ENCODE results near the gene PRPF6. TPM values are rescaled to one million over a fixed set of nuclear protein-coding genes. Genes with fewer than 3 reads are reported as not detected.

The PRPF6 gene
- total and polyA plus RNA-seq, 2 donors (not counting 3 experiments of a cell fraction or from before 2014, with no cell fraction given) = 35.3 to 67.4 TPM

DNA sequence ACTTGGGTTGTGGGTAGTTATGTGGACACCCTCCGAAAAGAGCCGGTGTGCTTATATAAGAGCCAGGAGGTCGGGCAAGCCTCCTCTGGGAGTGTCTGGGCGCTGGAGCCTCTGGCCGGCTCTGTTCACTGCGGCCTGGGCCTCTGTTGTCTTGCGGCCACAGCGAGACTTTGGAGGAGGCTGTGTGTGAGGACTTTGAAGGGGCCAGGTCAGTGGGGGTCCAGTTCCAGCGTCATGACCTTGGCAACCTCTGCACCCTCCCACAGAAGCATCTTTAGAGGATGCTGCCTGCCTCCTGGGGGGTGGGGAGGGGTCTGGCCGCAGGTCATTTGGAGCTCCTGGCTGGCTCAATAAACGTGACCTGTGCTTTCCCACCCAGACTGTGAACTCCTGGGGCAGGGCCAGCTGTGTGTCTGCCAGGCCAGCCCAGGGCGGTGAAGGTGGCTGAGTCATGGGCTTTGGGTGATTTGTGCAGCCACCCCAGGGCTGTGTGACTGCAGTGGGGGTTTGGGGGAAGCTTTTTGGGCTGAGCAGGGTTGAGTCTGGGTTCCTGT is 83.3 kb downstream of the PRPF6 start:
- TF ChIP-seq, protein P1, sequence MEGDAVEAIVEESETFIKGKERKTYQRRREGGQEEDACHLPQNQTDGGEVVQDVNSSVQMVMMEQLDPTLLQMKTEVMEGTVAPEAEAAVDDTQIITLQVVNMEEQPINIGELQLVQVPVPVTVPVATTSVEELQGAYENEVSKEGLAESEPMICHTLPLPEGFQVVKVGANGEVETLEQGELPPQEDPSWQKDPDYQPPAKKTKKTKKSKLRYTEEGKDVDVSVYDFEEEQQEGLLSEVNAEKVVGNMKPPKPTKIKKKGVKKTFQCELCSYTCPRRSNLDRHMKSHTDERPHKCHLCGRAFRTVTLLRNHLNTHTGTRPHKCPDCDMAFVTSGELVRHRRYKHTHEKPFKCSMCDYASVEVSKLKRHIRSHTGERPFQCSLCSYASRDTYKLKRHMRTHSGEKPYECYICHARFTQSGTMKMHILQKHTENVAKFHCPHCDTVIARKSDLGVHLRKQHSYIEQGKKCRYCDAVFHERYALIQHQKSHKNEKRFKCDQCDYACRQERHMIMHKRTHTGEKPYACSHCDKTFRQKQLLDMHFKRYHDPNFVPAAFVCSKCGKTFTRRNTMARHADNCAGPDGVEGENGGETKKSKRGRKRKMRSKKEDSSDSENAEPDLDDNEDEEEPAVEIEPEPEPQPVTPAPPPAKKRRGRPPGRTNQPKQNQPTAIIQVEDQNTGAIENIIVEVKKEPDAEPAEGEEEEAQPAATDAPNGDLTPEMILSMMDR (IDR thresholded peaks at IDR 0.05; ENCODE audit: extremely low read depth in 1 of 2, insufficient read depth in 1 of 2, low read depth in 1 of 2, low read length in 2 of 2) = no peak
- TF ChIP-seq FOS (IDR thresholded peaks at IDR 0.05; ENCODE audit: borderline replicate concordance, insufficient read depth, low read length) = peak; percentile 43
- no peak for TF ChIP-seq JUN (IDR thresholded peaks at IDR 0.05; ENCODE audit: borderline replicate concordance, insufficient read depth, insufficient read length, low read depth)
- H3K36me3 ChIP-seq (ENCODE audit: control insufficient read depth in 2 of 2, extremely low read depth in 1 of 2, insufficient read depth in 2 of 2, low read length in 2 of 2) = no peaks in the 10 kb centered on the region
- peak overlapping the region in 1 of 3 experiments; percentile 72 for H3K4me3 ChIP-seq (replicated peaks in 1 of 3; ENCODE audit: insufficient read depth in 1 of 3, low read depth in 1 of 3, low read length in 3 of 3)
- H3K4me2 ChIP-seq (ENCODE audit: insufficient read depth, low read length) = peak overlapping the region; percentile 76
- H3K4me1 ChIP-seq (ENCODE audit: control insufficient read depth, extremely low read depth, insufficient read depth, low read length) = peaks cover 18% of the 10 kb centered on the region
- POLR2A ChIA-PET = no interaction called here
- DNase-seq (ENCODE audit: low read depth, low spot score) (no peak), FAIRE-seq (peak; percentile 8)
- H3K27ac ChIP-seq (ENCODE audit: insufficient read depth, low read depth, low read length) = no peak overlapping the region
- no peaks in the 10 kb centered on the region for H3K27me3 ChIP-seq (ENCODE audit: control insufficient read depth in 2 of 2, insufficient read depth in 2 of 2, low read length in 2 of 2)
- H4K20me1 ChIP-seq (replicated peaks; ENCODE audit: control insufficient read depth, extremely low read depth, insufficient read depth, low read length) = no peaks in the 10 kb centered on the region
- H3K9me1 ChIP-seq (replicated peaks; ENCODE audit: control insufficient read depth, extremely low read depth, insufficient read depth, low read length) = no peaks in the 10 kb centered on the region
- peaks cover 6% of the 10 kb centered on the region for H3K79me2 ChIP-seq (ENCODE audit: control insufficient read depth, insufficient read depth, low read length)
- peak overlapping the region; percentile 63 for H3K9ac ChIP-seq (replicated peaks; ENCODE audit: extremely low read depth, insufficient read depth, low read length)
- no peak overlapping the region for H2AFZ ChIP-seq (ENCODE audit: low read depth, low read length)
- intact Hi-C loops (cut with micrococcal nuclease) = loop anchor here (10.0 kb wide), 1 partner anchor 61 kb away; no protein-coding TSS in a partner anchor
- dilution Hi-C loops (cut with MboI; ENCODE audit: extremely low pct_ligation_motif_present, low sequenced_read_pairs) = no loop called here
- no peaks in the 10 kb centered on the region for H3K9me3 ChIP-seq (replicated peaks; ENCODE audit: control insufficient read depth, insufficient read depth, low read length)
- CTCF ChIA-PET = interaction anchor here (1.4 to 1.5 kb wide), 2 partner anchors 16 to 25 kb away, joined by 4 to 8 read pairs; partner anchors contain the start of gene OPRL1
- BruUV-seq (replicated peaks) = no TSS peak
